Measurements from ENCODE around the gene VPS33A.
"Not testable (repeated sequence)": the region's sequence is repeated elsewhere in the genome, so short reads cannot be mapped to it uniquely, and the experiment has no call there.

Gene VPS33A

DNA sequence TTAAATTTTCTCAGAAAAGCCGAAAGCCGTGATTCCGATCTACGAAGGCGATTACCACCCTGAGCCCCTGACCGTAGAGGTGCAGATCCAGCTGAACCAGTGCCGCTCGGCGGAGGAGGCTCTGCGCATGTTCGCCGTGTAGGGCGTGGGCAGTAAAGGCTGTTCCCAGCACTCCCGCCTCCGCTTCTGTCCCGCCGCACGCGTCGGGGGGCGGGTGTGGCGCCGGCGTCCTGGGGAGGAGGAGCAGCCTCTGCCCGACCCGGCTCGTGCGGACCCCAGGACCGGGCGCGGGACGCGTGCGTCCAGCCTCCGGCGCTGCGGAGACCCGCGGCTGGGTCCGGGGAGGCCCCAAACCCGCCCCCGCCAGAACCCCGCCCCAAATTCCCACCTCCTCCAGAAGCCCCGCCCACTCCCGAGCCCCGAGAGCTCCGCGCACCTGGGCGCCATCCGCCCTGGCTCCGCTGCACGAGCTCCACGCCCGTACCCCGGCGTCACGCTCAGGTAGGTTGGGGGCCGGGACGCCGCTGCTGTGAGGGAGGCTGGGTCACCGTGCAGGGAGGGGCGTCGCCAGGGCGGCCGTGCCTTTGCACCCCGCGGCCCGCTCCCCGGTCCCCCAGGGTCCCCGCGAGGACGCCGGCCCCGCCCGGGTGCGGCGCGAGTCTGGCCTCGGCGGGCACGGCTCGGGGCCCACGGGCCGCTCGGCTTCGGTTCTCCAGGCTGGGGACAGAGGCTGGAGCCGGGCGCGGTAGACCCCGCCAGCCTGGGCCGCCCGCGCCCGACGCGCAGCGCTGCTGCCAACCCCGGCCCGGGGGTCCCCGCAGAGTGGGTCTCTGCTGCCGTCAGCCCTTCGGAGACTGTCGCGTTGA is 62.8 kb downstream of the VPS33A start, which contains the start of gene B3GNT4:
Gene B3GNT4 (plus strand): TSS at position 409 of the 866 bp plus-strand sequence. CDS start 910 bp downstream, outside the sequence.
- DNase-seq, result no peak

DNA sequence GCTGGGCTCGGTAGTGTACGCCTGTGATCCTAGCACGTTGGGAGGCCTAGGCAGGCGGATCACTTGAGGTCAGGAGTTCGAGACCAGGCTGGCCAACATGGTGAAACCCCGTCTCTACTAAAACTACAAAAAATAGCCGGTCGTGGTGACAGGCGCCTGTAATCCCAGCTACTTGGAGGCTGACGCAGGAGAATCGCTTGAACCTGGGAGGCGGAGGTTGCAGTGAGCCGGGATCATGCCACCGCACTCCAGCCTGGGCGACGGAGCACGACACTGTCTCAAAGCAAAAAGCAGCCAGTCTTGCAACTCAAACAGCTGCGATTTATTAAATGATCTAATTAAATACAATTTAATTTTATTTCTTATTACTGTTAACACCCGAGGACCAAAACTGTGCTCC is 63.5 kb downstream of the VPS33A start:
- not testable (repeated sequence) for DNase-seq

DNA sequence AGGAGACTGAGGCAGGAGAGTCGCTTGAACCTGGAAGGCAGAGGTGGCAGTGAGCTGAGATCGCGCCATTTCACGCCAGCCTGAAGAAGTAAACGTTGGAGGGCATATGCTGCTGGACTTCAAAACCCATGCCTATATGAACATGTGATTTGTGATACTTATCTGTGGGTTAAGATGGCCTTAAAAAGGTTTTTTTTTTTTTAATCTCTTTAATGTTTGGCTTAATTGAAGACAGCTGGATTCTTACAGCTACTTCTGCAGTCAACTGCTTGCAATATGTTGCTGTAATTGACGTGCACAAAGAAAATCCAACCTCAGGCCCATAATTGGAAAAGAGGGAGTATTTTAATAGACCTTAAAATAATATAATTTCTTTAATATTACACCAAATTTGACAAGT is 64.3 kb downstream of the VPS33A start:
- DNase-seq, result no peak

DNA sequence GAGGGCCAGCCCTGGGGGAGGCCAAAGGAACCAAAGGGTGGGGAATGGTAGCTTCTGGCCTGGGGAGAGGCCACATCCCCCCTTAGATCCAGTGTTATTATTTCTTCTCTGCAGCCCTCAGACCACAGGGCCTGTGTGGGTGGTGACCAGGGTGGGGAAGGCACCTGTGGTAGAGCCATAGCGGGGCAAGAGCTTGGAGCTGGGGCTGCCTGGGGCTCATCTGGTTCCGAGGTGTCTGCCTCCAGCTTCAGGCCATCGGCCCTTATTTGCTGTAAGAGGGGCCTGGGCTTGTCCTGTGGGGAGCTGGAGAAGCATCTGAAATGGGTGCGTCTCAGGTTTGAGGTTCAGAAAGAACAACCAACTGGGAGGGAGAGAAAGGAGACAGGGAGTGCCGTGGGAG is 64.9 kb downstream of the VPS33A start:
- DNase-seq, result no peak

DNA sequence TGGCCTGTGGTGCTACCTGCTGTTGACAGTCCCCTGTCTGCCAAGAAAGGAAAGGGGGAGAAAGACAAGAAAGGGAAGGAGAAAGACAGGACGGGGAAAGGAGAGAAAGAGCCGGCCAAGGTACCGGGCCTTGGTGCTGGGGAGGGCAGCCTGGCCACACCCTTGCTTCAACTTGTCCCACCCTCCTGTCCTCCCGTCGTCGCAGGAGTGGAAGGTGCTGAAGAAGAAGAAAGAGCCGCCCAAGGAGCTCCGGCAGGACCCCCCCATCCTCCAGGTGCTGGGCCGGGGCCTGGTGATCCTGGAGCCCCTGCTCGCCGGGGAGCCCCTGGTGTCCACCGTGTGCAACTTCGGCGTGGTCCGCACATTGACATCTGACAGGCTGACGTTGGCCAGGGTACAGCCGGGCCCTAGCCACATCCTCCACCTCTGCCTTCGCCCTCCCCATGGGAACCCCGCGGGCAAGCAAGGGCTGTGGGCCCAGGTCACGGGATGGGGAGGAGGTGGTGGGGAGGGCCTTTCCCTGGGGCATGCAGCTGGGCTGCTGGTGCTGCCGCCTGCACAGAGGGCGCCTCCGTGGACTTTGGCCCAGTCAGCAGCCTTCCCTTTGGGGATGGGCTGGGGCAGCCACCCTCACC is 65.6 kb downstream of the VPS33A start:
- no peak for DNase-seq

DNA sequence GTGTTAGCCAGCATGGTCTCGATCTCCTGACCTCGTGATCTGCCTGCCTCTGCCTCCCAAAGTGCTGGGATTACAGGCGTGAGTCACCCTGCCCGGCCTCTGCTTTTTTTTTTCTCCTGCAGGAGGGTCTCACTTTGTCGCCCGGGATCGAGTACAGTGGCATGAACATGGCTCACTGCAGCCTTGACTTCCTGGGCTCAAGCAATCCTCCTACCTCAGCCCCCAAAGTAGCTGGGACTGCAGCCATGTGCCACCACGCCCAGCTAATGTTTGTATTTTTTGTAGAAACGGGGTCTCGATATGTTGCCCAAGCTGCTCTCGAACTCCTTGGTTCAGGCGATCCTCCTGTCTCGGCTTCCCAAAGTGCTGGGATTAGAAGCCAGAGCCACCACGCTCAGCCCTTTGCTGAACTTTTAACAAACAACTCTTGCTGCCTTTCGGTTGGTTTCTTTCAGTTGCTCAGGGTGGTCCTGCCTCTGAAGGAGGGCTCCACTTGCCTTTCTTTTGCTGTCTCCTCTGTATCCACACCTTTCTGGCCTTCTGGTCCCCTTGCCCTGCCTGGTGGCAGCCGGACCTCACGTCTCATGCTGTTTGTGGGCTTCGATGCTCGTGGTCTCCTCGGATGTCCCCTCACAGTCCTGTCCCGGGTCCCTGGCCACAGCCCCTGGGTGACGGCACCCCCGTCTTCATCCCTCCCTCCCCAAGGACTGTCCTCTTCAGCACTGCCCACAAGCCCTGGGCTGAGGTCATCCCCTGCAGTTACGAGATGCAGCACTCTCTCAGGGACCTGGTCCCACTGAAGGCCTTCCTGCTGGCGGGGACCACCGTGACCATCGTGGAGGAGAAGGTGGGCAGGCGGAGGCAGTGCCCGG is 66.6 kb downstream of the VPS33A start:
- no peak for DNase-seq

DNA sequence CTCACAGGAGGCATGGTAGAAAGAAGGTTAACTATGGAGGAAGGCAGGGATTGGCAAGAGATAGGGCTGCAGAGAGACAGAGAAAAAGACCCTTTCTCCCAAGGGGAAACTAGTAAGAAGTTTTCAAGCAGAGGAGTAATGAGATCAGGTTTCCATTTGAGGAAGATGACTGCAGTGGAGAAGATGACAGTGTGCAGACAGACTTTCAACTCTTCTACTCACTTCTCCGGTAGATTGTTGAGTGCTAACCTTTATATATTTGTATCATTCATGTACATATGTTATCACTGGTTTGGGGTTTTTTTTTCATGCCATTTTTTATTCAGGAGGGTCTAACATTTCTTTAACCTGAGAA is 68.7 kb downstream of the VPS33A start:
- DNase-seq, result no peak

DNA sequence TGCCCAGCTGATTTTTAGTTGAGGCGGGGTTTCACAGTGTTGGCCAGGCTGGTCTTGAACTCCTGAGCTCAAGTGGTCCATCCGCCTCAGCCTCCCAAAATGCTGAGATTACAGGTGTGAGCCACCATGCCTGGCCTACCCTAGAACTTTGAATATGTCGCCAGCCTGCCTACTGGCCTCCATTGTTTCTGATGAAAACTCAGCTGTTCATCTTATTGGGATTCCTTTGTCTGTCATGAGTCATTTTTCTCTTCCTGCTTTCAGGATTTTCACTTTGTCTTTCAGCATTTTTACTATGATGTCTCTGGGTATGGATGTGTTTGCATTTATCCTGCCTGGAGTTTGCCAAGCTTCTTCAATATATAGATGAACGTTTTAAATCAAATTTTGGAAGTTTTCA is 70.9 kb downstream of the VPS33A start:
- DNase-seq, result no peak

DNA sequence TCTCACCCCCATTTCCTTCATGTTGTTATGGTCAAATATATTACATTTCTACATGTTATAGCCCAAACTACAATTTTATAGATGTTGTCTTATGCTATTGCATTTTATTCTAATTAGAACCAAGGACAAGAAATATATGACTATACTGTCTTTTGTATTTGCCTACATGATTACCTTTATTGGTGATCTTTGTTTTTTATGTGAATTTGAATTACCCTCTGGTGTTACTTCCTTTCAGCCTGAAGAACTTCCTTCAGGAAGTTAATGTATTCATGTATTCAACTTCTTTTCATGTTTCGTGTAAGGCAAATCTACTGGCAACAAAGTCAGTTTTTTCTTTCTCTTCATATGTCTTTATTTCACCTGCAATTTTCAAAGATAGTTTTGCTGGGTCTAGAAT is 71.5 kb downstream of the VPS33A start:
- DNase-seq, result no peak

DNA sequence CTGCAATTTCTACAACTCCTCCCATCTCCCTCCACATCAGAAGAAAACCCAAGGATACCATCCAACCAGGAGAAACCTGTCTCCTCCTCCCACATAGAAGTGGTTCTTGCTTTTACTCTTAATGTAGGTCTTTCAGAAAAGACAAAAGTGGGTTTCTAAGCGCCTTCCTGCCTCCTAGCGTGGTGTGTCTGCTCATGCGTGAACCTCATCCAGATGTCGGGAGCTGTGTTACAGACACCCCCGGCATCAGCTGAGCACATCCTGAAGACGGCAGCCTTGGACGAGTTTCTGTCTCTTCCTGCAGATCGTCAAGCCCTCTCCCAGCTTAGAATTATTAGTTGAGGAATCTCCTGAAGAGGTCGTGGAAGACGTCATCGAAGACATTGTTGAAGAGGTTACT is 73.9 kb downstream of the VPS33A start:
- no peak for DNase-seq

DNA sequence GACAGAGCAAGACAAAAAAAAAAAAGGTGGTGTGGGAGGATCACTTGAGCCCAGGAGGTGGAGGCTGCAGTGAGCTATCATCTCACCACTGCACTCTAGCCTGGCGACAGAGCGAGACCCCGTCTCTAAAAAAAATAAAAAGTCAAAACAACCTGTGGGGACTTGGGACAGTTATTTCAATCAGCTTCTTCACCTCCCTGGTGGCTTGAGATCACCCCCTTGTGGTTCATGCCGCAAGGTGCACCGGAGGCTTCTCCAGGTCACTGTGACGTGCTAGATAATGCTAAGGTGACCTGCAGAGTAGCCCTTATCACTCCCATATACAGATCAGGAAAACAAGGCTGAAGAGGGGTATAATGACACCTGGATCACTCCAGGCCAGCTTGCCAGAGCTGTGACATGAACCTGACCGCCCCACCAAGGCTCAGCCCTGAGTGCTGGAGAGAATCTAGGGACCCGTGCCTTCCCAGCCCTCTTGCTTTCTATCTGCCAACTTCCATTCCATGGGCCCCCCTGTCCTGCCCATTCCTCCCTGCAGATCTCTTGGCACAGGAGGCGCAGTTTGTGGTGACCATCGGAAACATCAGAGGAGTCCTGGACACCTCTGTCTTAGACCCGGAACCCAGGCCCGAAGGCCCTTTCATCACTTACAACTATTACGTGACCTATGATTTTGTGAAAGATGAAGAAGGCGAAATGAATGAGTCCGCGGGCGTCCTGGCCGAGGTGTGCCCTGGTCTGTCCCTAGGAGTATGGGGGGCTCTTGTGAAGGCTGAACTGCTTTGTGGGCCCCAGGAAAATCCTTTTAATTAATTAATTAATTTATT is 75.2 kb downstream of the VPS33A start:
- DNase-seq, result peak; percentile 14

DNA sequence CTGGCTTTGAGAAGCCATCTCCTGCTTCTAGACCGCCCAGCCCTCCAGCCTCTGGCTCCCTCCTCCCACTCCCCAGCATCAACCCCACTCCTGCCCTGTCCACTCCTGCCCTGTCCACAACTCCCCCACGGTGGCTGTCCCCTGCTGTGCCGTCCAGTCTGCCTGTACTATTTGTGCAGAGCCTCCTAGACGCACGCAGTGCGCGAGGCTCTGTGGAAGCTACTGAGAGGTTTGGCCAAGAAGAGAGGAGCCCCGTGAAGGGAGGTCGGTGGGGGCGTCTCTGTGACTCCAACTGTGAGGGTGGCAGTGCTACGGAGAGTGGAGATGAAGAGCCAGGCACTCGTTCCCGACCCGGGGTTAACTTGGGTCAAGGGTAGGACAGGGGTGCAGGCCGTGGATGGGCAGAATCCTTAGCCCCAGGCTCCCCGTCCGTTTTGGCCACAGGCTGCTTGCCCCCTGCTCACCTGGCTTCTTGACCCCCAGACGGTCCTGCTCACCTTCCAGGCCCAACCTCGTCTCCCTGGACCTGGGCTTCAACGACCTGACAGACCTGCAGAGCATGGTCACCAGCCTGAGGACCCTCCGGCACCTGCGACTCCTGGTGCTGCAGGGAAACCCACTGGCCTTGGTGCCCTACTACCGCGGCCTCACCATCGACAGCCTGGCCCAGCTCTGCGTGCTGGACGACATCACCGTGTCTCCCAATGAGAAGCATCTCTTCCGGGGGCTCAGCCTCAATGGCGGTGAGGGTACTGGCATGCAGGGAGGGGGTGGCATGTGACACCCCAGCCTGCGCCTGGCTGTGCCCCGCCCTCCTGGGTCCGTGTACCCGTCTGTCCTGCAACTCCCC is 76.4 kb downstream of the VPS33A start:
- no peak for DNase-seq

DNA sequence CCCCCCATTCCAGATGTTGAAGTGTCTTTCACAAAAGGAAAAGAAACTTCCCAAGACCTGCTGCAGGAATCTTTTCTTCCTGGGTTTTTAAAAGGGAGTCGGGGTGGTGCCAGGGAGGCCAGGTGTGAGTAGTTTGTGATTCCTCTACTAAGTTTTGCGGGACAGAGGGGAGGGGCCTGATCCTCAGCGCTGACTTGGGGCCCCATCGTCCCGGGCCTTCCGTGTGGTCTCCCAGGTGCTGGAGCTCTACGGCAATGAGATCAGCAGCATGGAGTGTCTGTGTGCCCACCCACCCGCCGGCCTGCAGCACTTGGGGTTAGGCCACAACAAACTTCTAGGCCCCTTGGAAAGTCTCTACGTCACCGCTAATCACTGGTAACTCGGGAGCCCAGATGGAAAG is 78.8 kb downstream of the VPS33A start:
- DNase-seq, result no peak

DNA sequence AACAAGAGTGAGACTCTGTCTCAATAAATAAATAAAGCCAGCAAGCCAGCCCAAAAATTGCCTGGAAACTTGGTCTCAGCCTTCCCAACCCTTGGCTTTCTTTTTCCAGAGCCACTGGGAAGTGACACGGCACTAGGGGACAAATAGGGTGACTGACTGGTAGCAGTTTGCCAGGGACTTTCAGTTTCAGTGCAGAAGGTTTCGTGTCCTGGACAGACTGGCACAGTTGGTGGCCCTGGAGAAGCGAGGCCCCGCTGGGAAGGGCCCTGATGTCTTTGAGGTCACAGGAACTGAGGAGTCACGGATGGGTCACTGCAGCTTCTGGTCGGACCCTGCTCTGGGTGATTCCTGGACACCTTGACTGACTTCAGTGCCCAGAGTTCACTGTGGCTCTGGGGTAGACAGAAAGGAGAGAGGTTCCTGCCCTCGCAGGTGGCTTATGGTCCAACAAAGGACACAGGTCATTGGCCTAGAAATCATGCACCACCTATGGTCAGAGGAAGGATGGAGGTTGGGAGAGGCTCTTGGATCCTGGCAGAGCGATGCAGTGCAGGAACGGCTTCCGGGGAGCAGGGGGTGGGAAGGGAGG is 80.7 kb downstream of the VPS33A start:
- DNase-seq, result no peak

DNA sequence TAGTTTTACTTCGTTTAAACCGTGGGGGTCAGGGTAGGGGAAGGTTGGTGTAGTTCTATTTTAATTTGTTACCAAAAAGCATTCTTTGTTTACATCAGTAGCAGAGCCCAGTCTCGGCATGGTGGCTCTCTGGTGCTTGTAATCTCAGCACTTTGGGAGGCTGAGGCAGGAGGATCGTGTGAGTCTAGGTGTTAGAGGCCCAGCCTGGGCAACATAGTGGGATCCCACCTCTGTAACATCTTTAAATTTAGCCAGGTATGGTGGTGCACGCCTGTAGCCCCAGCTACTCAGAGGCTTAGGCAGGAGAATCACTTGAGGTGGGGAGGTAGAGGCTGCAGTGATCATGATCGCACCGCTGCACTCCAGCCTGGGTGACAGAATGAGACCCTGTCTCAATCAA is 81.2 kb downstream of the VPS33A start:
- no peak for DNase-seq

DNA sequence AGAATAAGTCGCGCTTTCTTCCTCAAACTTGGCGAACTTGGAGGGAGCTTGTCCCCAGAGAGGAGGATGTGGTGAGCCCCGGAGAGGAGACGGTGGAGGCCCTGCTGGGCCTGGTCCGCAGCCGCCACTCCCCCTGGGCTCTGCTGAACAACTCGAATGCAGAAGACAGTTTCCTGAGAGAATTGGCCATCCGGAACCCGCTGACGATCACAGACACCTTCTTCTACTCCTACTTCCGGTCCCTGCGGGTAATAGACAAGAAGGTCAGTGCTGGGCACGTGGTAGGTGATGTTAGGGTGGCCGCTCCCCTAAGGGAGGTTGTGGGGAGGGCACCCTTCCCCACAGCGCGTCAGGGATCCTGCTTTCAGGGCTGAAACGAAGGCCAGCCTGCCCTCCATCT is 81.8 kb downstream of the VPS33A start:
- DNase-seq, result no peak

DNA sequence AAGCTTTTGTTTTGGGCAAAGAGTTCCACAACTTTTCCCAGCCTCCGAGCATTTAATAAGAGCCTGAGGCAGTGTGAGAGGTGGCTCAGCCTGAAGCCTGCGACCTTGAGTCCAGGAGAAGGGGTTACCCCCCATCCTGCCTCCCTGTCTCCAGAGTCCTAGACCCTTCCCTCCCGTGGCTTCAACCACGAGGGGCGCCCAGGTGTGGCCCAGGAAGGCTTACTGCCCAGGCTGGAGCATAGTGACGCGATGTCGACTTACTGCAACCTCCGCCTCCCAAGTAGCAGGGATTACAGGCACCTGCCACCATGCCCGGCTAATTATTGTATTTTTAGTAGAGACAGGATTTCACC is 82.7 kb downstream of the VPS33A start:
- no peak for DNase-seq

DNA sequence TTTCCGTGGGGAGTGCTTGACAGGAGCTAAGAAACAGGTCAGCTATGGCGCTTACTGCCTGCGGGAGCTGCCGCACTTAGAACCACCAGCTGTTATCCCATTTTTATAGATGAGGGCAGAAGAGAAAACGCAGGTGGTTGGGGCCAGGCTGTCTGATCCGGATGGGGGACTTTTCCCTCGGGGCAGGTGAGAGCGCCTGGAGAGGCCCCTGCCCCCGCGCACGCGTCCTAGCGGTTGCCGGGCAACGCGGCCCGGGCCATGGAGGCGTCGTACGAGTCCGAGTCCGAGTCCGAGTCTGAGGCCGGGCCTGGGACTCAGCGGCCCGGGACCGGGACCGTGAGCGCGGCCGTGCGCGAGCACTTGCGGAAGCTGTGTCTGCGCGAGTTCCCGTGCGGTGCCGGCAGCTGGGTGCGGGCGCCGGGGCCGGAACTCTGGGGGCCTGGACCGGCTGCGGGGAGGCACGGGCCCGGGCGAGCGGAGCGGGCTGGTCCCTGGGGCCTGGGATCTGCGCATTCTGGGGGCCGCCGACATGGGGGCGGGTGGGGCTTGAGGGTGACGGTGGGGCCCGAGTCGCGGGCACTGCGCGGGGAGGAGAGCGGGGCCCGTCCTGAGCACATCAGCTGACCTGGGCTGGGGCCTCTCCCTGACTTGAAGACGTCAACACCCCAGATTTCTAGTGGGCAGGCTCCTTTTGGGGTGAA is 83.3 kb downstream of the VPS33A start, which contains the start of gene LRRC43:
Gene LRRC43 (plus strand): TSS at position 237 of the 701 bp plus-strand sequence. CDS start 22 bp downstream, at position 259.
- peak; percentile 22 for DNase-seq
